Fibroblast of skin of right quadriceps (primary cell): ENCODE results near the gene GEN1.
A peak's percentile ranks its signal among the peaks of the same experiment; 100 is the strongest.

ENCODE experiments used
- DNase-seq: peaks from one replicate; pipeline ENCODE4 v3.0.0-alpha.2; 2013

The GEN1 gene, protein sequence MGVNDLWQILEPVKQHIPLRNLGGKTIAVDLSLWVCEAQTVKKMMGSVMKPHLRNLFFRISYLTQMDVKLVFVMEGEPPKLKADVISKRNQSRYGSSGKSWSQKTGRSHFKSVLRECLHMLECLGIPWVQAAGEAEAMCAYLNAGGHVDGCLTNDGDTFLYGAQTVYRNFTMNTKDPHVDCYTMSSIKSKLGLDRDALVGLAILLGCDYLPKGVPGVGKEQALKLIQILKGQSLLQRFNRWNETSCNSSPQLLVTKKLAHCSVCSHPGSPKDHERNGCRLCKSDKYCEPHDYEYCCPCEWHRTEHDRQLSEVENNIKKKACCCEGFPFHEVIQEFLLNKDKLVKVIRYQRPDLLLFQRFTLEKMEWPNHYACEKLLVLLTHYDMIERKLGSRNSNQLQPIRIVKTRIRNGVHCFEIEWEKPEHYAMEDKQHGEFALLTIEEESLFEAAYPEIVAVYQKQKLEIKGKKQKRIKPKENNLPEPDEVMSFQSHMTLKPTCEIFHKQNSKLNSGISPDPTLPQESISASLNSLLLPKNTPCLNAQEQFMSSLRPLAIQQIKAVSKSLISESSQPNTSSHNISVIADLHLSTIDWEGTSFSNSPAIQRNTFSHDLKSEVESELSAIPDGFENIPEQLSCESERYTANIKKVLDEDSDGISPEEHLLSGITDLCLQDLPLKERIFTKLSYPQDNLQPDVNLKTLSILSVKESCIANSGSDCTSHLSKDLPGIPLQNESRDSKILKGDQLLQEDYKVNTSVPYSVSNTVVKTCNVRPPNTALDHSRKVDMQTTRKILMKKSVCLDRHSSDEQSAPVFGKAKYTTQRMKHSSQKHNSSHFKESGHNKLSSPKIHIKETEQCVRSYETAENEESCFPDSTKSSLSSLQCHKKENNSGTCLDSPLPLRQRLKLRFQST

GRCh38 chr2:17753803-17754663 lies at the start of gene GEN1, which contains the start of gene SMC6:
TSS of gene GEN1 (plus strand) at chr2:17754138. CDS start at chr2:17759944, 5,806 bp downstream.
TSS of gene SMC6 (minus strand) at chr2:17753810. CDS start at chr2:17745946, 7,864 bp downstream.
- DNase-seq = peak; percentile 95

DNA sequence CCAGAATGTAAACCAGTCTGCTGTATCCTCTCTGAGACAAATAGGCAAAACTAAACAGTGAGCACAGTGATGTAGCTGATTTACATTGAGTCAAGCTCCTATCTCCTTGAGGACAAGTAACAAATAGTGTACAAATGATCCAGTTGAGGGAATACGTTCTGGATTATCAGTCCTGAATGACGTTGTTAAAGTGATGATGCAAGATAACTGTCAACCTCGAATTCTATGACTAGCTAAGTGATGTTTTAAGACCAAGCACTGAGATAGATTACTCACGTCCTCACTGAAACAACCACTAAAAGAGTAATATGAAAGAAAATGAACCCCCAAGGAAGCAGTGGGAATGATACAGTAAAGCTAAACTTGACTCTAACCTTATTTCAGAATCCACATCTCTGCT lies 47.1 kb upstream of the GEN1 start:
- DNase-seq = no peak

DNA sequence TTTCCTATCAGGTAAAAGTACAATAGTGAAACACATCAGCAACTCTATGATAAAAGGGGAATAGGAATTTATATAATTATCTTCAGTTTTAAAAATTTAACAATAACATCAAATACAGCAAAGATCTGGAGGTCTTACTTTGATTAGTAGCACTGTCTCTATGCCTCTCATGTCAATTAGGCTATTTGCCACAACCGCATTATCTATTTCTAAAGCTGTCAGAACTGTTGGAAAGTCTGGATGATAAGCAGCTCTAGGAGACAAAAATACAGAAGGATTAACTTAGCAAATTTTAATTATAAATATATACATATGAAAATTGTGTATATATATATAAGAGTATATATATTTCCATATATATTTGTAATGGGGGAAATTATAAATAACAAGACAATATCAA lies 45.4 kb upstream of the GEN1 start:
- DNase-seq = no peak

DNA sequence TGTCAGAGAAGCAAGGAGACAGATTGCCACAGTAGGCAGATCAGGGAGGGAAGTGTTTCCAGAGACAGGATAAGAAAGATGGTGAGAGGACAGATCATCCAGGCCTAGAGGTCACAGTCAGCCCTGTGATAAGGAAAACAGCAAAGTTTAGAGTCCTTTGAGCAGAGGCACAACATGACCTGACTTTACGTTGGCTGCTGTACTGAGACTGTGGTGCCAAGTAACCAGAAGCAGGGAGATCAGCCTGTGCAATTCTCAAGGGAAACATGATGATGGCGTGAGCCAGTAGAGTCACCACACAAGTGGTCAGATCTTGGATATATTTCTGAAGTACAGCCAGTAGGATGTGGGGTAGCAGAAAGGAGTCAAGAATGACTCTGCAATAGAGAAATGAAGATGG lies 44.0 kb upstream of the GEN1 start:
- DNase-seq = no peak

GRCh38 chr2:17710547-17711248 lies 43.2 kb upstream of the GEN1 start:
- DNase-seq = no peak

GRCh38 chr2:17713291-17713690 lies 40.6 kb upstream of the GEN1 start:
- DNase-seq = no peak

DNA sequence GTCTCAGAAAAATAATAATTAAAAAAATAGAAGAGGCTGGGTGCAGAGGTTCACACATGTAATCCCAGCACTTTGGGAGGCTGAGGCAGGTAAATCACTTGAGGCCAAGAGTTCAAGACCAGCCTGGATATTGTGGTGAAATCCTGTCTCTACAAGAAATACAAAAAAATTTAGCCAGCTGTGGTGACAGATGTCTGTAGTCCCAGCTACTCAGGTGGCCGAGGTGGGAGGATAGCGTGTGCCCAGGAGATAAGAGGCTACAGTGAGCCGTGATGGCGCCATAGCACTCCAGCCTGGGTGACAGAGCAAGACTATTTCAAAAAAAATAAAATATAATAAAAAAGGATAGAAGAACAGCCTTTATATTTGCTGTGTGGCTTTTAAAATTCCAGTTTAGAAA lies 36.3 kb upstream of the GEN1 start:
- DNase-seq = no peak

DNA sequence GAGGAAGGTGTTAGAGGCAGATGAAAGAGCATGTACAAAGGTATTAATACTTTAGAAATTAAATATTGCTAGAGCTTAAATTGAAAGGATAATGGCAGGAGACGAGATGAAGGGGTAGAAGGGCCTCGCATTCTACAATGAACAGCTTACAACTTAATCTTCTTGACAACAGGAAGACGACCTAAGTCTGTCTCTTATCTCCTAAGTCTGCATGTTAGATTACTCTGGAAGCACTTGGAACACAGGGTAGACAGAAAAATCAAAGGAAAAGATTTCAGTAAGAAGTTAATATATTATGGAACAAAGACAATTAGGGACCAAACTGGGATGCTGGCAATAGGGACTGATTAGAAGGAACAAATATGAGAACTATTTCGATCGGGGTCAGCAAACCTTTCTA lies 35.2 kb upstream of the GEN1 start:
- DNase-seq = no peak

DNA sequence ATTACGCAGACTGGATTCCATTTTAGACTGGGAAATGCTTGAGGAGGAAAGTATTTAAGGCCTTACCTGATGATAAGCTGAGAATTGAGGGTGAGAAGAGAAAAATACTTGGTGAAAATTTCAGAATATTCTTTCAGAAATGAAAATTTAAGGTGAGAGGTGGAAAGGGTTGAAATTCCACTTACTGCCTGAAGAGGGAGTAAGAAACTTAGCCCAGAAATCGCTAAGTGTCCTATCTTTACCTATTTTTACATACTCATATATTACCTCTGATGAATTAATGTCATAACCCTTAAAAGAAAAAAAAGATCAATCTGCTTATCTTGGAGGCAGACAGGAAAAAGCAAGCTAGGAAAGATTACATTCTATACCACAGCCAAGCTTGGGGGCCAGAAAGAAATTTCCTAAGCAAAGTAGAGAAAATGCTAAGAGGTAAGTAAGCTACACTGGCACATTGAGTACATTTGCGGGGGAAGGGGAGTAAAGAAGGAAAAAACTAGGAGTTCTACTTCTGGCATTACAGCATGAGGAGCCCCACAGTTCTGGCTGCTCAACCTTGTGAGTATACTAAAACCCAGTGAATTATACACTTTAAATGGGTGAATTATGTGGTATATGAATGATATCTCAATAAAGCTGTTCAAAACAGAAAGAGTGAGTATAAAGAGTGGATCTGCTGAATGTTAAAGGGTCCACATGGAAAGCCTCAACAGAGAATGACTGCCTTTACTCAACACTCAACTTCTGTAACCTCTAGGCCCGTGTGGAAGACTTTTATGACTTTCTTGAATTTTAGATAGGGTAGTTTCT lies 34.2 kb upstream of the GEN1 start:
- DNase-seq = peak; percentile 1

DNA sequence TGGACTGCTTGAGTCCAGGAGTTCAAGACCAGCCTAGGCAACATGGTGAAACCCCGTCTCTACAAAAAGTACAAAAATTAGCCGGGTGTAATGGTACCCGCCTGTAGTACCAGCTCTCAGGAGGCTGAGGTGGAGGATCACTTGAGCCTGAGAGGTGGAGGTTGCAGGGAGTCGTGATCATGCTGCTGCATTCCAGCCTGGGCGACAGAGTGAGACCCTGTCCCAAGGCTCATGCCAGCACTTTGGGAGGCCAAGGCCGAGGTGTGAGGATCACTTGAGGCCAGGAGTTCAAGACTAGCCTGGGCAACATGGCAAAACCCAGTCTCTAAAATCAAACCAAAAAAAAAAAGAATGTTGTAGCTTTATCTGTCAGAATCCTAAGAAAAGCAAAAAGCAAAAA lies 25.7 kb upstream of the GEN1 start:
- DNase-seq = no peak

DNA sequence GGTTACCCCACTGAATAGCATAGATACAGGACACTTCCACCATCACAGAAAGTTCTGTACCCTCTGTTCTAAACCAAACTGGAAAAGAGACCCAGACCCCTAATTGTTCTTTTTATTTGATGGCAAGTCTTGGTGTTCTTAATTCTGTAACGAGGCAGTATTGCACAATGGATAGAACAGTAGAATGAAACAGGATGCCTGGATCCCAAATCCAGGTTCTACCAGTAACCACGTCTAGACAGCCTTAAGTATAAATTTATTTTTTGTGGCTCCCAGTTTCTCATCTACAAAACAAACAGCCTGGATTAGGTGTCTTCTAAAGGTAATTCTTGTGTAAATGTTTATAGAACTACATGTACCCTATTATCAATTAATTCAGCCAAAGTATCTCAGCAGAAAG lies 24.1 kb upstream of the GEN1 start:
- no peak for DNase-seq

DNA sequence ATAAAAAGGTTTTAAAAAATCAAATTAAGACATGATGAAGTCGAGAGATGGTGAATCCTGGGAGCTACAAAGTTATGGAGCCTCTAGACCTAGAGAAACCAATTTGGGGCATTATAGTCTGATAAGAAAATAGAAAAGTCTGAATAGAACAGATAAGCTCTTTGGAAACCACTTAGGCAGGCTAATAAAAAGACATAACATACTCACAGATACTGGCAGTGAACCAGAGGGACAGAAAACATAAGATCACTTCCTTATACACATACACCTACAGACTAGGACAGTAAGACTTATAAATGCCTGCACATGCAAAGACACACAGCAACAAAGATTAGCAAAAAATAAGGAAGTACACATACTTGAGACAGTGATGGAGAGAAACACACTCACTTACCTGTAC lies 20.3 kb upstream of the GEN1 start:
- DNase-seq = no peak

DNA sequence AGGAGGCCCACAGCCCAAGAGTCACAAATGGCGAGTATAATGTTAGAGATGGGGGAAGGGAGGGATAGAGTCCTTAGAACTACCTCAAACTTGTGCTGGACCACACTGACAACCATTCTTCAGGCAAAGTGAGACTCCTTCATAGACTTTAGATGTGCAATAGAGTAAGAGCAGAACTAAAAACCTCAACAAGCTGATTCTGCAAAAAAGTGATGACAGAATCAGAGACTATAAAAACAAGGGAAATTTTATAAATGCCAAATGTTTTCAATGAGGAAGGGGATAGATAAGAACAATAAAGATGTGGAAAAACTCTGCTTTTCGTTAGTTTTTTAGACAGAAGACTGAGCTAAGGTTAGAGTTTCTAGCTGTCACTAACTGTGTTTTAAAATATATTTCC lies 18.1 kb upstream of the GEN1 start:
- DNase-seq = no peak

- DNase-seq = peak; percentile 66
Observed at GRCh38 chr2:17736989-17737388, 16.9 kb upstream of the GEN1 start.

- no peak for DNase-seq
Observed at GRCh38 chr2:17740203-17740602, 13.7 kb upstream of the GEN1 start.

GRCh38 chr2:17747684-17748452 lies 6.1 kb upstream of the GEN1 start:
- peak; percentile 31 for DNase-seq

DNA sequence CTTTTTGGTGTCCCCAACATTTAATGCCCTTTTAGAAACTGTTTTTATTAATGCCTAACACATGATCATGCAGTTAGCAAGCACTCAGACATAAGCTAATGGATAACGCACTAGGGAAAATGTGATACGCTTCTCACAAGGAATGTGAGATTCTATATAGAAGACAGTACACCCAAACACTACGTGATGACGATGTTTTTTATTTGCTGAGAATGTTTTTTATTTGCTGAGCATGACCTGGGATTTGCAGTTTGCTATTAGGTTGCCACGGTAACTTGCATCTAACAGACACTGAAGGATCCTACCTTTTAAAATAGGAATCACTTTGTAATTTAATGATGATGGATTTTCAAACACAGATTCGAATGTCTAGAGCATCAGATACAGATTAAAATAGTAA lies 5.2 kb upstream of the GEN1 start:
- DNase-seq = no peak

DNA sequence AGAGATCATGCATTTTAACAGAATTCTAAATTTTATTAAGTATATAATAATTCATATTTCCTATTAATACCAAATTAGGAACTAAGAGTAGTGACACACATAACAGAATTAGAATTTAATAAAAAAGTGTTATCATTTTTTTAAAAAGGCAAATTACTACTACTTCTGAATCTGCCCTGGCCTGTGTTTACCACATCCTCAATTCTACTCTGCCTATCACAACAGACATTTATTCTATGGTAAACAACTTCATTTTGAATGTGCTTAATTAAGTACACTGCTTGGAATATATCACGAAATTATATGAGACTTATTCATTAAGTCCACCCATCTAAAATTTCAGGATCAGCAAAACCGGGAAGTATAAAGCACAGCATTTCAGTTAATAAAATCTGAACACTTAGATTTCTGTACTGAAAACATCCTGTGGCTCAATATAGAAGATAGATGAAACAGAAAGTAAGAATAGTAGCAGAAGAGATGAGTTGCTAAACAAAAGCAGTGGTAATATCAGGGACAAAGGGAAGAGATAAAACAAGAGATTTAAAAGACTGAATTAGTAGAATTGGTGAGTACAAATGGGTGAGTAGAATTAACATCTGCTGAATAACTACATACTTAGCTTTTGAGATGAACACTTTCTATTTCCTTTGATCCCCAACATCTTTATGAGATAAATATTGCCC lies 4.0 kb upstream of the GEN1 start:
- no peak for DNase-seq

DNA sequence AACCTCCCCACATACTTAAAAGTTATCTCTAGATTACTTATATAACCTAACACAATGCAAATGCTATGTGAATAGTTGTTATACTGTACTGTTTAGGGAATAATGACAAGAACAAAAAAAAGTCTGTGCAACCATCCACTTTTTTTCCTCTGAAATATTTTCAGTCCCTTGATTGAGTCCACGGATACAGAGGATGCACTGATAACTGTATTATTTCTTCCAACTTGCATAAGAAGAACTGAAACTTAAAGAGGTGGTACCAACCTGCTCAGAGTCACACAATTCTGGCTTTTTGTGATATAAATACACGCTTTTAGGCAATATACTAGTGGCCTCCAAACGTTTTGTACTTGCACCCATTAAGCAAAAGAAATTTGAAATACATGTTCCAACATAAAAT lies 1.7 kb upstream of the GEN1 start:
- no peak for DNase-seq
